GM12865 (cell line): Measurements from ENCODE around the gene LRRC8C.

Experiments
- DNase-seq: peaks from one replicate; pipeline ENCODE4 v3.0.0; 2010; ENCODE audit warnings: low read depth
- H3K4me3 ChIP-seq: 2 replicates; pipeline ENCODE4 v1.5.1; 2011; ENCODE audit warnings: mild to moderate bottlenecking, low read depth, low read length, control low read depth
- CTCF ChIP-seq: IDR thresholded peaks from 2 replicates; pipeline ENCODE4 v1.5.1; 2011; ENCODE audit warnings: low read length, control low read depth, low read depth, inconsistent platforms; ENCODE audit not compliant: insufficient read depth; ENCODE audit errors: missing control alignments

LRRC8C gene

GRCh38 chr1:89735479-89735878 lies 102.6 kb downstream of the LRRC8C start:
- H3K4me3 ChIP-seq, result no peak overlapping the region
- DNase-seq, result no peak
- no peak for TF ChIP-seq CTCF

- TF ChIP-seq CTCF, result no peak
- no peak overlapping the region for H3K4me3 ChIP-seq
- no peak for DNase-seq
These were observed 104.2 kb downstream of the LRRC8C start for GRCh38 chr1:89736937-89737733.

GRCh38 chr1:89737985-89738510 lies 105.1 kb downstream of the LRRC8C start:
- DNase-seq, result no peak
- no peak overlapping the region for H3K4me3 ChIP-seq
- no peak for TF ChIP-seq CTCF

- DNase-seq, result peak; percentile 41
- no peak for TF ChIP-seq CTCF
- H3K4me3 ChIP-seq, result no peak overlapping the region
These were observed 106.3 kb downstream of the LRRC8C start for GRCh38 chr1:89739013-89739843.

GRCh38 chr1:89739844-89740216 lies 106.9 kb downstream of the LRRC8C start:
- no peak overlapping the region for H3K4me3 ChIP-seq
- TF ChIP-seq CTCF, result no peak
- no peak for DNase-seq

GRCh38 chr1:89743788-89744187 lies 110.9 kb downstream of the LRRC8C start:
- DNase-seq, result no peak
- no peak overlapping the region for H3K4me3 ChIP-seq
- no peak for TF ChIP-seq CTCF
